ENCODE data around the gene CBX8.

The CBX8 gene

DNA sequence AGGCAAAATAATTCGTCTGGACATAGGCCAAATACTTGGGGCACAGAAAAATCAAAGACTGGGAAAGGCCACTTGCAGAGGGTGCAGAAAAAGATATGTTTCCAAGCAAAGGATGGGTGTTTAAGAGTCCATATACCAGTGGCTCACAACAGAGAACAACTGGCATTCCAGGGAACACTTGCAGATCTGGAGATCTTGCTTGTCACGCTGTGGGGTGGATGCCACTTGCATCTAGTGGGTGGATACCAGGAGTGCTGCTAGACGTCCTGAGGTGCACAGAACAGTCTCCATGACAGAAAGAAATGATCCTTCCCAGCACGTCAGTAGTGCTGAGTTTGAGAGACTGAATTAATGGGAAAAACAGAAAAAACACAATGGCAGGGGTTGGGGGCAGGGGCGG lies 8.4 kb downstream of the CBX8 start:
- Histone ChIP-seq H3K27ac (no peak overlapping the region), H3K4me1 (peaks cover 0 to 39% (median 27%) of the 10 kb centered on the region in 4 donors), H3K4me3 (no peak overlapping the region), H3K36me3 (no peaks in the 10 kb centered on the region), H3K27me3 (peaks cover 20 to 99% of the 10 kb centered on the region in 2 donors), H3K9me3 (no peaks in the 10 kb centered on the region)
- TF ChIP-seq, protein P1, sequence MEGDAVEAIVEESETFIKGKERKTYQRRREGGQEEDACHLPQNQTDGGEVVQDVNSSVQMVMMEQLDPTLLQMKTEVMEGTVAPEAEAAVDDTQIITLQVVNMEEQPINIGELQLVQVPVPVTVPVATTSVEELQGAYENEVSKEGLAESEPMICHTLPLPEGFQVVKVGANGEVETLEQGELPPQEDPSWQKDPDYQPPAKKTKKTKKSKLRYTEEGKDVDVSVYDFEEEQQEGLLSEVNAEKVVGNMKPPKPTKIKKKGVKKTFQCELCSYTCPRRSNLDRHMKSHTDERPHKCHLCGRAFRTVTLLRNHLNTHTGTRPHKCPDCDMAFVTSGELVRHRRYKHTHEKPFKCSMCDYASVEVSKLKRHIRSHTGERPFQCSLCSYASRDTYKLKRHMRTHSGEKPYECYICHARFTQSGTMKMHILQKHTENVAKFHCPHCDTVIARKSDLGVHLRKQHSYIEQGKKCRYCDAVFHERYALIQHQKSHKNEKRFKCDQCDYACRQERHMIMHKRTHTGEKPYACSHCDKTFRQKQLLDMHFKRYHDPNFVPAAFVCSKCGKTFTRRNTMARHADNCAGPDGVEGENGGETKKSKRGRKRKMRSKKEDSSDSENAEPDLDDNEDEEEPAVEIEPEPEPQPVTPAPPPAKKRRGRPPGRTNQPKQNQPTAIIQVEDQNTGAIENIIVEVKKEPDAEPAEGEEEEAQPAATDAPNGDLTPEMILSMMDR (IDR thresholded peaks at IDR 0.05) = no peak
- no peak for DNase-seq
- intact Hi-C loops (cut with DNase I; ENCODE audit: low total_unique reads) = loop anchor here (2.0 kb wide), 1 partner anchor 202 kb away; no protein-coding TSS in a partner anchor

DNA sequence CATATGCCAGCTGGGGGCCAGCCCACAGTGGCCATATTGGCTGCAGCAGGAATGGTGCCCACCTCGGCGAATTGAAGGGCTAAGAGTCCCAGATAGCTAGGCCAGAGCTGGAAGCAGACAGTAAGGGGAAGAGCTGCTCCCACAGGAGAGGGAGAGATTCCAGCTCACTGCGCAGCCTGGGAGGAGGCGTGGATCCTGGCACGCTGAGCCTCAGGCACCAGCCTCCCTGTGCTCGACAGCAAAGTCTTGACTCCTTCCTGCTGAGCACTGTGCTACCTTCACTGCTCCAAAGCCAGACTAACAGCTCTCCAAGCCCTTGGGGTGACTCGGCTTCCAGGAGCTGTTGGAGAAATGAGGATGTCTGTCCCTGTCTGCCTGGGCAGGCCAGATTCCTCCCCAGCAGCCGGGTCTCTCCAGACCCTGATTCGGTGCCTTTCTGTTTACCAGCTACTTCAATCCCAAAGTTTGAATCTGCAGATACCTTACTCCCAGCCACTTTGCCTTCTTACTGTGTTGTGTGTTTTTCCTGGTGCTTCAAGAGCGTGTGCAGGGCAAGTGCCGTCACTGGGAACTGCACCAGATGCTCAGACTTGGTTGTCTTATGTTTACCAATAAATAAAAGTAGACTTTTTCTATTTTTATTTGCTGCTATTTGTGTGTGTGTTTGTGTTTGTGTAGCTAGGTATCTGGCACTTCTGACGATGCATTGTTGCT lies 9.8 kb downstream of the CBX8 start:
- intact Hi-C loops (cut with DNase I; ENCODE audit: low total_unique reads) = no loop called here
- no peak for DNase-seq
- no peaks in the 10 kb centered on the region for H3K9me3 ChIP-seq
- no peaks in the 10 kb centered on the region for H3K36me3 ChIP-seq
- H3K4me3 ChIP-seq = no peak overlapping the region
- H3K27me3 ChIP-seq = peaks cover 17 to 99% of the 10 kb centered on the region in 2 donors
- H3K4me1 ChIP-seq = peaks cover 0 to 26% (median 14%) of the 10 kb centered on the region in 4 donors
- TF ChIP-seq, protein P1 (IDR thresholded peaks at IDR 0.05) = no peak
- H3K27ac ChIP-seq = no peak overlapping the region

DNA sequence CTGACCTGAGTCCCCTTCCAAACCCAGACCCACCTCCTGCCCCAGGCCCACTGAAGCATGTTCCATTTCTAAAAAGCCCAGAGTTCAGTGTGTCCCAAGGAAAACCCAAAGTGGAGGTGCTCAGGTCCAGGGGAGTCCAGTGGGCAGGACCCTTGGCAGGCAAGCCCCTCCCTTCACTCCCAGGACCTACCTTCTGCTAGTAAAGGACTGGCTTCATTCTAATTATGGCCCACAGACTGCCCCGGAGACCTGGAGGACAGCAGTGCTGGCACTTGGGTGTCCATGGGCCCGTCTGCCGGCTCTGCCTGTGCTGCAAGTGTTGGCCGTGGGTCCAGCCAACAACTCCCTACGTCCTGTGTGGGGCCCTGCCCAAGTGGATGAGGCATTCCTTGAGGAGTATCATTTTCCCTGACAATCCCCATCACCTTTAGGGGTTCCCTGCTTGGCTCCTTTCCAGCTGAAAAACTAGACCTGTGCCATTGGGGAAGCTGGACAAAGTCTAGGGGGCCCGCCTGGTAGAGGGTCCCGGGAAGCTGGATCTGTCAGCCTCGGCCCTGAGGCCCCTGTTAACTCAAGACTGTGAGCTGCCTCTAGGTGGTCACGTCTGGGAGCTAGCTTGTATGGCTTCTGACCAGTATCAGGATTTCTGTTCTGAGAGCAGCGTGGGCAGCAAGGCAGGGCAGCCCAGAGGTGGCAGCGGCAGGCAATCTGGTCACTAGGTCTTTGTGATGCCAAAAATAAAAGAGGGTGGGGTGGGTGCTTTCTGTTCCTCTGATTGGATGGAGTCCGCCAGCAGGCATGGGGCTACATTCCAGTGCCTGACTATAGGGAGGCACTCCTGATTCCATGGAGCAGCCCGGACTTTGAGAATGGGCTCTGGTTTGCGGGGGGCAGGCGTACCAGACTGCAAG lies 10.7 kb downstream of the CBX8 start:
- intact Hi-C loops (cut with DNase I; ENCODE audit: low total_unique reads) = no loop called here
- no peaks in the 10 kb centered on the region for H3K9me3 ChIP-seq
- H3K27me3 ChIP-seq = peaks cover 10 to 99% of the 10 kb centered on the region in 2 donors
- H3K27ac ChIP-seq = no peak overlapping the region
- no peaks in the 10 kb centered on the region for H3K36me3 ChIP-seq
- no peak for DNase-seq
- peaks cover 0 to 16% (median 10%) of the 10 kb centered on the region in 4 donors for H3K4me1 ChIP-seq
- TF ChIP-seq, protein P1 (IDR thresholded peaks at IDR 0.05) = no peak
- no peak overlapping the region for H3K4me3 ChIP-seq

DNA sequence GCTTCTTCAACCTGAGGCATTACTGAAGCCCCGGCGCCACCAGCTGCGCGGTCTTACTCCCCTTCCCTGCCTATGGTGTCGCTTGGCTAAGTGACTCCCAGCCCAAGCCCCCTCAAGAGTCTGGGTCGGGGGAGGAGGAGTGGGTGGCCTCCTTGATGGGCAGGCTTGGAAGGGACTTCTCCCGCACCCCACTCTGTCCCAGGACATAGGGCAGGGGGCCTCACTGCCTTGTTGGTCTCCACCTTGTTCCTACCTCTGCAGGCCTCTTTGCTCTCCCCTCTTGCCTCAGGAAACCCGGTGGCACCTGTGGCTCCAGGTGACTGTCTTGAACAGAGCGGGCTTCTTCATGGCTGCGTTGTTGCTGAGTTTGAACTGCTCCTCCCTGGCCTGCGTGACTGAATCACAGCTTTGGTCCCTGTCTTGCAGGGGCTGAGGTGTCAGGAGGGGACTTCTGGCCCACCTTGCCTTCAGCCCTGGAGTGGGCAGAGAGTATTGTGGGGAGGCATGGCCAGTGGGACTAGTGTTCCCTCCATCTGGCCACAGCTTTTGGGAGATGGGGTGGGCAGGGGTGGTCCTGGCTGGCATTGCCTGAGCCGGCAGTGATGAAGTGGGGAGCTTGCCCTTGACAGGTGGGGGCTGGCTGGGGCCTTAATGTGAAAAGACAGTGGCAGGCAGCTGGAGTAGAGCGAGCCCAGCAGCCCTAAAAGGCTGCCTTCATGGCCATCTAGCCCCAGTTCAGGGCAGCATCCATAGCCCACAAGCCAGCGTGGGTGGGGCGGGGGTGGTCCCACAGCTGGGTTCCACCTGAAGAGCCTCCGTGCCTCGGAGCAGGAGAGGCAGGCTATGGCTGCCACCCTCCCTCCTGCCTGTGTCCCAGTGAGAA lies 11.6 kb downstream of the CBX8 start:
- Histone ChIP-seq H3K27me3 (peaks cover 4 to 99% of the 10 kb centered on the region in 2 donors), H3K4me3 (no peak overlapping the region), H3K4me1 (peaks cover 0 to 9% (median 8%) of the 10 kb centered on the region in 4 donors), H3K36me3 (no peaks in the 10 kb centered on the region), H3K9me3 (no peaks in the 10 kb centered on the region), H3K27ac (no peak overlapping the region)
- DNase-seq = no peak
- TF ChIP-seq, protein P1 (IDR thresholded peaks at IDR 0.05) = no peak
- intact Hi-C loops (cut with DNase I; ENCODE audit: low total_unique reads) = no loop called here

DNA sequence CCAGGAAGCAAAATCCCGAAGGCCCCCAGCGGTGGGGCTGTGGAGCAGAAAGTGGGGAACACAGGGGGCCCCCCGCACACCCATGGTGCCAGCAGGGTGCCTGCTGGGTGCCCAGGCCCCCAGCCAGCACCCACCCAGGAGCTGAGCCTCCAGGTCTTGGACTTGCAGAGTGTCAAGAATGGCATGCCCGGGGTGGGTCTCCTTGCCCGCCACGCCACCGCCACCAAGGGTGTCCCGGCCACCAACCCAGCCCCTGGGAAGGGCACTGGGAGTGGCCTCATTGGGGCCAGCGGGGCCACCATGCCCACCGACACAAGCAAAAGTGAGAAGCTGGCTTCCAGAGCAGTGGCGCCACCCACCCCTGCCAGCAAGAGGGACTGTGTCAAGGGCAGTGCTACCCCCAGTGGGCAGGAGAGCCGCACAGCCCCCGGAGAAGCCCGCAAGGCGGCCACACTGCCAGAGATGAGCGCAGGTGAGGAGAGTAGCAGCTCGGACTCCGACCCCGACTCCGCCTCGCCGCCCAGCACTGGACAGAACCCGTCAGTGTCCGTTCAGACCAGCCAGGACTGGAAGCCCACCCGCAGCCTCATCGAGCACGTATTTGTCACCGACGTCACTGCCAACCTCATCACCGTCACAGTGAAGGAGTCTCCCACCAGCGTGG lies 12.4 kb downstream of the CBX8 start:
- Histone ChIP-seq H3K4me1 (peaks cover 0 to 2% (median under 1%) of the 10 kb centered on the region in 4 donors), H3K9me3 (no peaks in the 10 kb centered on the region), H3K36me3 (no peaks in the 10 kb centered on the region), H3K4me3 (no peak overlapping the region), H3K27ac (no peak overlapping the region), H3K27me3 (peaks cover 0 to 99% of the 10 kb centered on the region in 2 donors)
- TF ChIP-seq, protein P1 (IDR thresholded peaks at IDR 0.05) = no peak
- intact Hi-C loops (cut with DNase I; ENCODE audit: low total_unique reads) = no loop called here
- DNase-seq = no peak
